Ectodermal cell (in vitro differentiated cells): ENCODE measurements around the gene ABHD6.

ENCODE experiments used
- H3K27ac ChIP-seq: 2 replicates; pipeline ENCODE4 v1.7.0; 2013; ENCODE audit warnings: mild to moderate bottlenecking, low read depth, low read length; ENCODE audit not compliant: insufficient read depth, poor library complexity, severe bottlenecking
- H3K27me3 ChIP-seq: 2 replicates; pipeline ENCODE4 v1.7.0; 2013; ENCODE audit warnings: mild to moderate bottlenecking, low read length; ENCODE audit not compliant: insufficient read depth, control insufficient read depth, poor library complexity, severe bottlenecking
- H3K36me3 ChIP-seq: one replicate; pipeline ENCODE4 v1.7.0; 2013; ENCODE audit warnings: low read length; ENCODE audit not compliant: control insufficient read depth, insufficient read depth
- H3K4me1 ChIP-seq: one replicate; pipeline ENCODE4 v1.7.0; 2013; ENCODE audit warnings: low read length; ENCODE audit not compliant: control insufficient read depth, insufficient read depth
- H3K4me3 ChIP-seq: 2 replicates; pipeline ENCODE4 v1.7.0; 2013; ENCODE audit warnings: low read depth, low read length, control low read depth; ENCODE audit not compliant: insufficient read depth
- H3K9me3 ChIP-seq: 2 replicates; pipeline ENCODE4 v1.7.0; 2013; ENCODE audit warnings: mild to moderate bottlenecking, low read length, moderate library complexity; ENCODE audit not compliant: control insufficient read depth
- WGBS, 2 experiments: methylation state at CpG; one replicate each; pipeline ENCODE4 v1.1.7; 2013; ENCODE audit warnings: missing lambda C conversion rate in 2 of 2; 5-methylcytosine and 5-hydroxymethylcytosine counted together

Gene ABHD6

GRCh38 chr3:58307639-58308215 is 70.1 kb downstream of the ABHD6 start:
- H3K27ac ChIP-seq, result no peak overlapping the region
- H3K36me3 ChIP-seq, result peaks cover 10% of the 10 kb centered on the region
- WGBS, 2 experiments, result 77 to 83% methylated on average over 10 of the region's 10 CpGs
- peak overlapping the region; percentile 86 for H3K4me3 ChIP-seq
- H3K27me3 ChIP-seq, result no peaks in the 10 kb centered on the region
- peaks cover 4% of the 10 kb centered on the region for H3K4me1 ChIP-seq
- H3K9me3 ChIP-seq, result no peaks in the 10 kb centered on the region

DNA sequence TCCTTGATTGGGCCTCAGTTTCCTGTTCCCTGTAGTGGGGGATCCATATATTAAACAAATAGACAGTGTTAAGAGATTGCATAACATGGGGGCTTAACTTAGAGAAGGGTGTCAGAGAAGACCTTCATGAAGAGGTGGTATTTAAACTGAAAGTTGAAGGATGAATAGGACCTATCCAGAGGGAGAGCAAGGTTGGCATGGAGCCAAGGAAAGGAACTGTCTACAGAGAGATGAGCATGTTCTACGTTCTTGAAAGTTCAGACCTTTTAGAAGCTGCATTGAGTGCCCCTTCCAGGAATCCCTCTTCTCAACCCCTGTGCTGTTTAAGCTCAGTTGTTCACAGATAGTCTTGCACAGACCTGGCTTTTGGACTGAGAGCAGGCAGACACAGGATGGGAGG is 71.1 kb downstream of the ABHD6 start:
- Histone ChIP-seq H3K4me3 (no peak overlapping the region), H3K4me1 (peaks cover 4% of the 10 kb centered on the region), H3K27ac (no peak overlapping the region), H3K9me3 (no peaks in the 10 kb centered on the region), H3K36me3 (peaks cover 16% of the 10 kb centered on the region), H3K27me3 (no peaks in the 10 kb centered on the region)
- WGBS, 2 experiments, result 98 to 100% methylated on average over 1 of the region's 1 CpG

DNA sequence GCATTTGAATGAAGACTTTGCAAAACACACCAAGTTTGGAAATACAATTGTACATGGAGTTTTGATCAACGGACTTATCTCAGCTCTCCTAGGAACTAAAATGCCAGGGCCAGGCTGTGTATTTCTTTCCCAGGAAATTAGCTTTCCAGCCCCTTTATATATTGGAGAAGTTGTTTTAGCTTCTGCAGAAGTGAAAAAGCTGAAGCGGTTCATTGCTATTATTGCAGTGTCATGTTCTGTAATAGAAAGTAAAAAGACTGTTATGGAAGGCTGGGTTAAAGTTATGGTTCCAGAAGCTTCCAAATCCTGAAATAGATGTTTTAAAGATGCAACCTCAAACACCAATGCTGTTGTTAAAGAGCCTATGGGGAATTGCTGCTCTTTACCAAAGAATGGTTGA is 80.2 kb downstream of the ABHD6 start:
- Histone ChIP-seq H3K9me3 (no peaks in the 10 kb centered on the region), H3K4me3 (no peak overlapping the region), H3K27ac (no peak overlapping the region), H3K27me3 (no peaks in the 10 kb centered on the region), H3K36me3 (peaks cover 31% of the 10 kb centered on the region), H3K4me1 (peaks cover 4% of the 10 kb centered on the region)
- 95 to 98% methylated on average over 2 of the region's 2 CpGs for WGBS, 2 experiments

GRCh38 chr3:58321791-58322190 is 84.2 kb downstream of the ABHD6 start:
- H3K27me3 ChIP-seq, result no peaks in the 10 kb centered on the region
- H3K4me3 ChIP-seq, result no peak overlapping the region
- WGBS, 2 experiments, result 49 to 57% methylated on average over 7 of the region's 7 CpGs
- H3K9me3 ChIP-seq, result no peaks in the 10 kb centered on the region
- H3K36me3 ChIP-seq, result peaks cover 18% of the 10 kb centered on the region
- H3K4me1 ChIP-seq, result peaks cover 4% of the 10 kb centered on the region
- H3K27ac ChIP-seq, result no peak overlapping the region

DNA sequence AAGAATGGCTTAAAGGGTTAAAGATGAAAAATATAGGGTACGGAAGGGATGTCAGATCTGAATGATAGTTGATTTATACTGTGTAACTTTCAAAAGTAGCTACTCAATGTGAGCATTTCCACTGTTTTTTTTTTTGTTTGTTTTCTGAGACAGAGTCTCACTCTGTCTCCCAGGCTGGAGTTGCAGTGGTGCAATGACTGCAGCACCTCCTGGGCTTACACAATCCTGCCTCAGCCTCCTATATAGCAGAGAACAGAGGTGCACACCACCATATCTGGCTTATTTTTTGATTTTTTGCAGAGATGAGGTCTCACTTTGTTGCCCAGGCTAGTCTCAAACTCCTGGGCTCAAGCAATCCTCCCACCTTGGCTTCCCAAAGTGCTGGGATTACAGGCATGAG is 85.2 kb downstream of the ABHD6 start:
- H3K36me3 ChIP-seq, result peaks cover 14% of the 10 kb centered on the region
- H3K4me3 ChIP-seq, result no peak overlapping the region
- no peaks in the 10 kb centered on the region for H3K27me3 ChIP-seq
- no peak overlapping the region for H3K27ac ChIP-seq
- no peaks in the 10 kb centered on the region for H3K9me3 ChIP-seq
- 96 to 97% methylated on average over 1 of the region's 1 CpG for WGBS, 2 experiments
- peaks cover 4% of the 10 kb centered on the region for H3K4me1 ChIP-seq

DNA sequence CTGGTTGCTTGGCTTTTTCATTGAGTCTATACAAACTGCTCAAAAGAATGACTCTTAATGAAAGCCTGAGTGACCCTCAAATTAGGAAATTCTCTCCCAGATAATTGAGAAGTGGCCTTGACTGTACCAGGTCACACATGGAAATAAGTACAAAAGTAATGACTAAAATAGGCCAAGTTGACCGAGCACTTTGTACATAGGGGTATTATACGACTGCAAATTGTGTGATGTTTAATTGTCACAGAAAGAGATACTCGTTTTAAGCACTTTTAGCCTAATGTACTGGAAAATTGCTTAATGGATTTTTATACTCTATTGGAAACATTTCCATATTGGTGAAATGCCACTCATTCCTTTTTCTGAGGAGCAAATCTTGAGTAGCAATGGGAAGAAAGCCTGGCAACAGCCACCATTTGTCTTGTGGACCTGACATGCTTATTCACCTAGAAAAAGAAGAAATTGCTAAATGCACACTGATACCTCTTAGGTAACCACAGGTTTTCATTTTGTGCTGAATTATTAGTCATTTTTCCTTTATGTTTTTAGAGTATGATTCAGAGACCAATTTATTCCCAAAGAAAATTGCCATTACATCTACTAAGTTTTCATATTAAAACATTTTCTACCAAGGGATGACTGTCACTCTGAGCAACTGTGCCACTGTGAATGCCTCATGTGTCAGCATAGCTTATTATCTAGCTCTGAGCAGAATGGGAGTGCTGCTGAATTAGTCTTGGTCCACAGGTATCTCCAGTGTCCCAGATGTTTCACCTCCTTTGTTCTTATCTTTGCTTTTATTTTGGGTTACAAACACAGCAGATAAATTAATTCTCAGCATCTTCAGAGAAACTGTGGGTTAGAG is 86.2 kb downstream of the ABHD6 start:
- Histone ChIP-seq H3K27ac (no peak overlapping the region), H3K36me3 (peaks cover 5% of the 10 kb centered on the region), H3K27me3 (no peaks in the 10 kb centered on the region), H3K4me1 (peaks cover 4% of the 10 kb centered on the region), H3K4me3 (no peak overlapping the region), H3K9me3 (no peaks in the 10 kb centered on the region)
- WGBS, 2 experiments, result 88 to 97% methylated on average over 3 of the region's 3 CpGs

DNA sequence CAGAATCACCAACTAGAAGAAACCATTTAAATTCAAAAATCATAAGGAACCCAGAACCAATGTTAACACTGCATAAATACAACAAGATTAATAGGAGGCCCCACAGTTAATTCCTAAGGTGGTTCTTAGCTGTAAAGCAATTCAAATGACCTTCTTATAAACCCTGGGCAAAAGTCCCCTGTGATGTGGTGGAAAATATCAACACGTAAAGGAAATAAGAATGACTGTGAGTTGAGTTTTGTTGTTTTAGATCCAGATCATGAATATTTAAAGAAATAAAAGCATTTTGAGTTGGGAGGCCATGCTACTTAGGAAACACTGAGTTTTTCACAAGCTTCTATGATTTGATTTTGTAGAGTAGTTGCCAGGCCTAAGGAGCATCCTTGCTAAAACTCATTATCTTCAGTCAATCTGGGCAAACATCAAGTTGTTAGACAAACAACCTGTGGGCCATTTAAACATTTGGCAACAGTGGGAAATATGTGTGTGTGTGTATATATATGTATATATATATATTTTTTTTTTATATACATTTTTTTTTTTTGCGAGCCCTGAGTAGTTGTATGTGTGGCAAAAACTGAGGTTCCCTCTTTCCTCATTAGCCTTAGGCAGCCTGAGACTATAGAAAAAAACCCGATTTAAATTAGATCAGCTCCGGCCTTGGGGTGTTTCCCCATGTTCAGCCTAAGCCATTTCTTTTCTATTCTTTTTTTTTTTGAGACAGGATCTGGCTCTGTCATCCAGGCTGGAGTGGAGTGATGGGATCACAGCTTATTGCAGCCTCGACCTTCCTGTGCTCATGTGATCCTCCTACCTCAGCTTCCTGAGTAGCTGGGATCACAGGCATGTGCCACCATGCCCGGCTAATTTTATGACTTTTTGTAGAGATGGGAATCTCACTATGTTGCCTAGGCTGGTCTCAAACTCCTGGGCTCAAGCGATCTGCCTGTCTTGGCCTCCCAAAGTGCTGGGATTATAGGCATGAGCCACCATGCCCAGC is 87.1 kb downstream of the ABHD6 start:
- H3K36me3 ChIP-seq, result no peaks in the 10 kb centered on the region
- peaks cover 4% of the 10 kb centered on the region for H3K4me1 ChIP-seq
- no peaks in the 10 kb centered on the region for H3K9me3 ChIP-seq
- WGBS, 2 experiments, result 94% methylated on average over 6 to 7 of the region's 7 CpGs
- H3K4me3 ChIP-seq, result no peak overlapping the region
- no peaks in the 10 kb centered on the region for H3K27me3 ChIP-seq
- H3K27ac ChIP-seq, result no peak overlapping the region

GRCh38 chr3:58325525-58325992 is 88.0 kb downstream of the ABHD6 start:
- no peak overlapping the region for H3K27ac ChIP-seq
- H3K27me3 ChIP-seq, result no peaks in the 10 kb centered on the region
- WGBS, 2 experiments, result 92 to 100% methylated on average over 1 to 2 of the region's 2 CpGs
- H3K36me3 ChIP-seq, result no peaks in the 10 kb centered on the region
- H3K9me3 ChIP-seq, result no peaks in the 10 kb centered on the region
- H3K4me1 ChIP-seq, result peaks cover 4% of the 10 kb centered on the region
- H3K4me3 ChIP-seq, result no peak overlapping the region

DNA sequence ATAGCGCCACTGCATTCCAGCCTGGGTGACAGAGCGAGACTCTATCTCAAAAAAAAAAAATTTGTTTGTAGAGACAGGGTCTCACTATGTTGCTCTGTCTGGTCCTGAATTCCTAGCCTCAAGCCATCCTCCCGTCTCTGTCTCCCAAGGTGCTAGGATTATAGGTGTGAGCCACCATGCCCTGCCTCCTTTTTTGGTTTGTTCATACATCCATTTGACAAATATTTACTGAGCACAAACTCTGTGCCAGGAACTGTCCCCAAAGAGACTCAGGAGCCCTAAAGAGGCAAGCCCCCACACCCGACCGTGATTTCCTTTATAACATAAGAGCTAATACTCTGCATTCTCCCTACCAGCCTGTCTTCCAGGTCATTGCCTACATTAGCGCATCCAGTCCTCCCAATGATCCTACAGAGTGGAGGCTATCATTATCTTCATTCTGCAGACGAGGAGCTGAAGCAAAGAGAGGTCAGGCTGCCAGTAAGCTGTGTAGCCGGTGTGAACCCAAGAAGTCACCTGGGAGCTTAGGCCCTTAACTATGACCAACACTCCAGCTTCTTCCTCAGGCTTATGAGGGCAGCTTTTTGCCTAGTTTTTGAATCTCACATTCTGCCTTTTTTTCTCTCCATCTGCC is 88.8 kb downstream of the ABHD6 start:
- no peak overlapping the region for H3K27ac ChIP-seq
- H3K4me3 ChIP-seq, result no peak overlapping the region
- H3K27me3 ChIP-seq, result no peaks in the 10 kb centered on the region
- no peaks in the 10 kb centered on the region for H3K9me3 ChIP-seq
- WGBS, 2 experiments, result 87 to 88% methylated on average over 8 of the region's 8 CpGs
- peaks cover 4% of the 10 kb centered on the region for H3K4me1 ChIP-seq
- no peaks in the 10 kb centered on the region for H3K36me3 ChIP-seq
